Neural progenitor cell (in vitro differentiated cells): ENCODE measurements around the gene GAP43.

Experiments
- CTCF ChIP-seq: fragments of 200-600 bp; sonication (generic); IDR thresholded peaks from 2 replicates; pipeline ENCODE4 v1.5.1; 2017; ENCODE audit warnings: antibody characterized with exemption, mild to moderate bottlenecking
- EZH2 ChIP-seq: fragments of 200-600 bp; sonication (generic); IDR thresholded peaks from 2 replicates; pipeline ENCODE4 v1.6.1; 2017; ENCODE audit warnings: antibody characterized with exemption, mild to moderate bottlenecking, moderate library complexity
- EZH2phosphoT487 ChIP-seq: fragments of 200-600 bp; sonication (generic); IDR thresholded peaks from 2 replicates; pipeline ENCODE4 v1.6.1; 2017; ENCODE audit warnings: antibody characterized with exemption

- TF ChIP-seq CTCF, result no peak
- no peak for TF ChIP-seq EZH2
- TF ChIP-seq EZH2phosphoT487, result no peak
Observed at GRCh38 chr3:115670911-115671310, 47.6 kb downstream of the GAP43 start.
